ENCODE data around the gene GGPS1.
A peak's percentile ranks its signal among the peaks of the same experiment; 100 is the strongest.

The GGPS1 gene

DNA sequence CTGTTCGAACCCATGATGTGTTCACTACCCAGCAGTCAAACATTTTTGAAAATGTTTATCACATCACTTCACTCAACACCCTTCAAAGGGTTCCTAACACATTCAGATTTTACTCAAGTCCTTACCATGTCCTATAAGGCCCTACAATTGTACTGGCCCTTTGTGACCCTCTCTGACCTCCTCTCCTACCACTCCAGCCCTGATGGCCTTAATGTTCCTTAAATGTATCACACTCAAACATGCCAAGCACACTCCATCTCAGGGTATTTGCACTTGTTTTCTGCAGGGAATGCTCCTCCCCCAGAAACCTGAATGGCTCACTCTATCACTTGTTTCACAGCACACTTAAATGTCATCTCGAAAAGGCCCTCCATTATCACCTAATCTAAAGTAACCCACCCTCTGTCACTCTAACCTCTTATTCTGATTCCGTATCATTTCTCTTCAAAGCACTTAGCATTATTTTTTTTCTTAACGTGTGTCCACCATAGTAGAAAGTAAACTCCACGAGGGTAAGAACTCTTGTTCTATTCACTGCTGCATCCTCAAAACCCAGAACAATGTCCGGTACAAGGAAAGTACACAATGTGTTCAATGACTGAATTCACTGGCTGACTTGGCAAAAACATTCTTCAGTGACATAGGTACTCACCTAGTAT, 7.7 kb upstream of the GGPS1 start:
- Histone ChIP-seq H3K4me1 (ENCODE audit: control insufficient read depth, insufficient read depth, low read length, poor library complexity, severe bottlenecking) (peaks cover 43% of the 10 kb centered on the region), H3K27ac (ENCODE audit: insufficient read depth, low read length, poor library complexity, severe bottlenecking) (no peak overlapping the region), H3K4me3 (ENCODE audit: insufficient read depth, low read depth, low read length, poor library complexity, severe bottlenecking) (no peak overlapping the region), H3K27me3 (replicated peaks; ENCODE audit: control insufficient read depth, insufficient read depth, low read length, poor library complexity, severe bottlenecking) (no peaks in the 10 kb centered on the region), H3K36me3 (ENCODE audit: control insufficient read depth, insufficient read depth, low read length) (peaks cover 12% of the 10 kb centered on the region), H3K9me3 (ENCODE audit: control insufficient read depth, low read length) (no peaks in the 10 kb centered on the region)
- DNase-seq, result no peak

DNA sequence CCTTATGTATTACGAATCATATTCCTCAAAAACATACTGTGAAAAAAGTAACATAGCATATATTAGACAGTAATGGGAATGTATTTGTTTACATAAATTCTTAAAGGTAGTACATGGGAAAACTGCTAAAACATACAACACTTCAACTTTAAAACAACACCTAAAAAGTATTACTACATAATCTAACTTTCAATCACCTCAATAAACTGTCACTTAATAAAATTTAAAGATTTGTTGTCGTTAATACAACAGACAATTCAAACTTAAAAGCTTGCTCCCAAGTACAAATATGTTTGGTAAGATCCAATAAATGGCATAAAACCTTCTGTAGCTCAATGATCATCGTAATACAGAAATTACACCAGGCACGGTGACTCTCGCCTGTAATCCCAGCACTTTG, 4.1 kb upstream of the GGPS1 start:
- Histone ChIP-seq H3K27ac (ENCODE audit: insufficient read depth, low read length, poor library complexity, severe bottlenecking) (no peak overlapping the region), H3K4me3 (ENCODE audit: insufficient read depth, low read depth, low read length, poor library complexity, severe bottlenecking) (peak overlapping the region; percentile 93), H3K9me3 (ENCODE audit: control insufficient read depth, low read length) (no peaks in the 10 kb centered on the region), H3K36me3 (ENCODE audit: control insufficient read depth, insufficient read depth, low read length) (peaks cover 15% of the 10 kb centered on the region), H3K27me3 (replicated peaks; ENCODE audit: control insufficient read depth, insufficient read depth, low read length, poor library complexity, severe bottlenecking) (no peaks in the 10 kb centered on the region), H3K4me1 (ENCODE audit: control insufficient read depth, insufficient read depth, low read length, poor library complexity, severe bottlenecking) (peaks cover 41% of the 10 kb centered on the region)
- no peak for DNase-seq

DNA sequence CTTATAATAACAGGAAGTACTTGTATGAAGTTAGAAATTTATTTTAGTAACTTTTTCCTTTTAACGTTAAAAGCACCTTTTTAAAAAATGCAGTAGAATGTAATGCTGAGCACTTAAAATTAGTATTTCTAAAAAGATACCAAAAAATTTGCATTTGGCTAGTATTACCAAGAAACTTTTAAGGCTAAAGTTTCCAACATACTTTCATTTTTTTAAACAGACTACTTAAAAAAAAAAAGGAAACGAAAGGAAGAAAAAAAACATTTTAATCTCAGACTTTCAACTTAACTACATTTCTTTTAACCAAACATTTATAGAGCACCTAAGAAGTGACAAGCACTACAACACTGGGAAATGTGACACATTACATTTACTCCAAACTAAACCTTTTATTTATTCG, 3.2 kb upstream of the GGPS1 start:
- no peak for DNase-seq
- peak overlapping the region; percentile 93 for H3K4me3 ChIP-seq (ENCODE audit: insufficient read depth, low read depth, low read length, poor library complexity, severe bottlenecking)
- no peaks in the 10 kb centered on the region for H3K9me3 ChIP-seq (ENCODE audit: control insufficient read depth, low read length)
- H3K4me1 ChIP-seq (ENCODE audit: control insufficient read depth, insufficient read depth, low read length, poor library complexity, severe bottlenecking), result peaks cover 38% of the 10 kb centered on the region
- no peaks in the 10 kb centered on the region for H3K27me3 ChIP-seq (replicated peaks; ENCODE audit: control insufficient read depth, insufficient read depth, low read length, poor library complexity, severe bottlenecking)
- peaks cover 13% of the 10 kb centered on the region for H3K36me3 ChIP-seq (ENCODE audit: control insufficient read depth, insufficient read depth, low read length)
- H3K27ac ChIP-seq (ENCODE audit: insufficient read depth, low read length, poor library complexity, severe bottlenecking), result peak overlapping the region; percentile 98

DNA sequence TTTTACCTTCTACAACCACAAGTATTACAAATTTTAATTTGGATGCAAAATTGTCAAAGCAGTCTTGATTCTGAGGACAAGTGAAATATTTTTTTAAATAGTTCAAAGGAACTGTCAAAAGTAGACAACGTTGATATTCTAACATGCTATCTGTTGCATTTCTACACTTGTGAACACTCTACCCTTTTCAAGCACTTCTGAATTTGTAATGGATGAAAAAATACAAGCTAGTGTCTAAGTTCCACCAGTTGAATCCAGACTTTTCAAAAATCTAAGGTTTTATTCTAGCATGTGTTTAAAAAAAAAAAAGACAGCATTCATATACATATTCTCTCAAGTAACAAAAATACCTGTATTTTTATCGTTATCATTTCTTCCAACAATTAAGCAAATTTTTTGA, 2.5 kb upstream of the GGPS1 start:
- Histone ChIP-seq H3K27ac (ENCODE audit: insufficient read depth, low read length, poor library complexity, severe bottlenecking) (peak overlapping the region; percentile 98), H3K27me3 (replicated peaks; ENCODE audit: control insufficient read depth, insufficient read depth, low read length, poor library complexity, severe bottlenecking) (no peaks in the 10 kb centered on the region), H3K9me3 (ENCODE audit: control insufficient read depth, low read length) (no peaks in the 10 kb centered on the region), H3K4me3 (ENCODE audit: insufficient read depth, low read depth, low read length, poor library complexity, severe bottlenecking) (peak overlapping the region; percentile 93), H3K36me3 (ENCODE audit: control insufficient read depth, insufficient read depth, low read length) (peaks cover 8% of the 10 kb centered on the region), H3K4me1 (ENCODE audit: control insufficient read depth, insufficient read depth, low read length, poor library complexity, severe bottlenecking) (peaks cover 35% of the 10 kb centered on the region)
- DNase-seq, result no peak

DNA sequence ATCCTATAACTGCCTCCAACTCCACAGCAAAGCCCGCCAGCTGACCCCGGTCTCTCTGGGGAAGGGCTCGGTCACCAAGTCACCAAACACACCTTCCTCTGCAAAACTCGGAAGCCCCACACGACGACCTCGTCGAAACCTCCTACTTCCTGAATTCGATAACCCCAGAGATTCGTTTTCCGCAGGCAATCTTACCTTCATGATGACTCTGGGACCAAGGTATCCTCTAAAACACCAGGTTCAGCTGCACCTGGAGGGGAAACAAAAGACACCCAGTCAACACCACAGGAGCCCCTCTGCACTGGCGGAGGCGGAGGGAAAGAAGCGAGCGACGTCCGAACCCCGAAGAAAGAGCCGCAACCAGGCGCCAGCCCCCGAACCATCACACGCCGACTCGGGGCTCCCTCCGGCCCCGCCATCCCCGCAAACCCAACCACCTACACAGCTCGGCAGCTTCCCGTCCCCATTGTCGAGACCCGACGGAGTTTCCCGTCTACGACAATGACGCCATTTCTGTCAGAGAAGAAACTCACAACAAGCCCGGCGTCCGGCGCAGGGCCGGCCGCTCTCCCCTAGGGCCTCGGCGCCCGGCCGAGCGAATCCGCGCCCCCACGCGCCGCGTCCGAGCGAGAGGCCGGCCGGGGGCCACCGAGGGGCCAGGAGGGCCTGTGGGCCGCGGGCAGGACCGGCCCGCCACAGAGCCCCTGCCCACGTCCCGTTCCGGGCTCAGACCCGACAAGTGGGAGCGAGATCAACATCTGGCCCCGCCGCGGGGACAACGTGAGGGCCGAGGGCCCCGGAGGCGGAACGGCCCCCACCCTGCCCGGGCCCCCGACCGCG, 1.4 kb upstream of the GGPS1 start:
- Histone ChIP-seq H3K4me3 (ENCODE audit: insufficient read depth, low read depth, low read length, poor library complexity, severe bottlenecking) (peak overlapping the region; percentile 93), H3K4me1 (ENCODE audit: control insufficient read depth, insufficient read depth, low read length, poor library complexity, severe bottlenecking) (peaks cover 36% of the 10 kb centered on the region), H3K27ac (ENCODE audit: insufficient read depth, low read length, poor library complexity, severe bottlenecking) (peak overlapping the region; percentile 98), H3K27me3 (replicated peaks; ENCODE audit: control insufficient read depth, insufficient read depth, low read length, poor library complexity, severe bottlenecking) (no peaks in the 10 kb centered on the region), H3K9me3 (ENCODE audit: control insufficient read depth, low read length) (no peaks in the 10 kb centered on the region), H3K36me3 (ENCODE audit: control insufficient read depth, insufficient read depth, low read length) (peaks cover 8% of the 10 kb centered on the region)
- peak; percentile 59 to 65 (median 61) for DNase-seq

DNA sequence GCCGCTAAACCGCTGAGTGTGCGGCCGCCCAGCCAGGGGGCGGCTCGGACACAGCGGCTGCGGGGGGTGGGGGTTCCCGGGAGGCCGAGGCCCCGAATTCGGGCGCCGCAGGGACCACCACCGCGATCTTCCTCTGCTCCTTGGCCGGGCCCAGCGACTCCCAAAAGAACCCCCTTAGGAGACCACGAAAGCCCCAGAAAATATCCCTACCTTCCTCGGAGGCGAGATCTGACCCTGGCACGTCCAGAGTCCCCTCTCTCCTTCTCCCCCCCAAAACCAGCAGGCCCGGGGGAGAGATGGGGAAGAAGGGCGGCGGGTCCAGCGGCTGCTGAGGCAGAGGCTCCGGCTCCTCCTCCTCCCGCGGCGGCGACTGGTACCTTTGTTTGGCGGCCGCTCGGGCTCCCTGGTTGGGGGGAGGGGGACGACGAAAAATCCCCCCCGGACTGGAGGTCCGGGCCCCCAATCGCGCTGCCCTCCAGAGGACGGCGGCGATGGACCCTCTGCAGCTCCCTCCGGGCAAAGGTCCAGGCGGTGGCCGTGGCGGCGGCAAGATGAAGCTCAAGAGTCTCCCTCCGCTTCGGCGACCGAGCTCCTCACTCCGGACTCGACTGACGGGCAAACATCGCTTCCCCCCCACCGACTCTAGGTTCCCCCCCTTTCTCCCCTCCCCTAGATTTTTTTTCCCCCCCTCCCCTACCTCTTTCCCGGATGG, 655 bp upstream of the GGPS1 start, which contains the start of gene ARID4B:
Gene ARID4B (minus strand): TSS at position 621 of the 712 bp plus-strand sequence. CDS start 1,260 bp downstream, outside the sequence.
- DNase-seq, result no peak
- H3K9me3 ChIP-seq (ENCODE audit: control insufficient read depth, low read length), result no peaks in the 10 kb centered on the region
- peak within 1 kb of the TSS; percentile 98 for H3K27ac ChIP-seq (ENCODE audit: insufficient read depth, low read length, poor library complexity, severe bottlenecking)
- peak within 1 kb of the TSS; percentile 93 for H3K4me3 ChIP-seq (ENCODE audit: insufficient read depth, low read depth, low read length, poor library complexity, severe bottlenecking)
- no peaks in the 10 kb centered on the region for H3K27me3 ChIP-seq (replicated peaks; ENCODE audit: control insufficient read depth, insufficient read depth, low read length, poor library complexity, severe bottlenecking)
- peaks cover 37% of the 10 kb centered on the region for H3K4me1 ChIP-seq (ENCODE audit: control insufficient read depth, insufficient read depth, low read length, poor library complexity, severe bottlenecking)
- peaks cover 8% of the 10 kb centered on the region for H3K36me3 ChIP-seq (ENCODE audit: control insufficient read depth, insufficient read depth, low read length)

DNA sequence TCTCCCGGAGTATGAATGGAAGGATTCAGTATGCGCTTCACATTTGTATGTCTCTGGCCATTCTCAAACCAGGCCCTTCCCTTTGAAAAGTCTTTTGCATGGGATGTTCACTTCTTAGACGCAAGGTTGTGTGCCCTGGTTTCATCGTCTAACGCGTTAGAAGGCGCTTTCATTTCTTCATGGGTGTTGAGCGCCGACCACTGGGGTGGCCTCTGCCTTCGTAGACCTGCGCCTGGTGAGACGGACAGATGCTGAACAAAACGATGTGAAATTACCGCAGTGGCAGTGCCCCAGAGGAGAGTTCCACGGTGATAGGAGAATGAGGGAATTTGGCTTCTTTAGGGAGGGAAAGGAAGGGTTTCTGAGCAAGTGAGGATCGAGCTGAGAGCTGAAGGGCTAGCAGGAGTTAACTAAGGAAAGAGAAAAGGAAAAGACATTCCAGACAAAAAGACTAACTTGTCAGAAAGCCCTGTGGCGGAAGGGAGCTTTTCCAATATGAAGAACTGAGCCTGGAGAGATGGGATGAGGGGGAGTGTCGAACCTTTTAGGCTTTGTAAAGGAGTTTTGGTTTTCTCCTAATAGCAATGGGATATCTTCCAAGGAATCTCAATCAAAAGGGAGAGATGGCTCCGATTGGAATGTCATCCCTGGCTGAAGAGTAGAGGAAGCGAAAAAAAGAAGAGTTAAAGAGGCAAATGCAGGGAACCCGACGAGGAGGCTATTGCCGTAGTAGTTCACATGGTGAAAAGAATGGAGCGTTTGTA, 951 bp downstream of the GGPS1 start:
- no peaks in the 10 kb centered on the region for H3K27me3 ChIP-seq (replicated peaks; ENCODE audit: control insufficient read depth, insufficient read depth, low read length, poor library complexity, severe bottlenecking)
- DNase-seq, result peak; percentile 19 to 42 (median 38)
- H3K36me3 ChIP-seq (ENCODE audit: control insufficient read depth, insufficient read depth, low read length), result peaks cover 8% of the 10 kb centered on the region
- H3K27ac ChIP-seq (ENCODE audit: insufficient read depth, low read length, poor library complexity, severe bottlenecking), result peak overlapping the region; percentile 98
- peak overlapping the region; percentile 74 for H3K4me3 ChIP-seq (ENCODE audit: insufficient read depth, low read depth, low read length, poor library complexity, severe bottlenecking)
- H3K4me1 ChIP-seq (ENCODE audit: control insufficient read depth, insufficient read depth, low read length, poor library complexity, severe bottlenecking), result peaks cover 28% of the 10 kb centered on the region
- H3K9me3 ChIP-seq (ENCODE audit: control insufficient read depth, low read length), result no peaks in the 10 kb centered on the region

DNA sequence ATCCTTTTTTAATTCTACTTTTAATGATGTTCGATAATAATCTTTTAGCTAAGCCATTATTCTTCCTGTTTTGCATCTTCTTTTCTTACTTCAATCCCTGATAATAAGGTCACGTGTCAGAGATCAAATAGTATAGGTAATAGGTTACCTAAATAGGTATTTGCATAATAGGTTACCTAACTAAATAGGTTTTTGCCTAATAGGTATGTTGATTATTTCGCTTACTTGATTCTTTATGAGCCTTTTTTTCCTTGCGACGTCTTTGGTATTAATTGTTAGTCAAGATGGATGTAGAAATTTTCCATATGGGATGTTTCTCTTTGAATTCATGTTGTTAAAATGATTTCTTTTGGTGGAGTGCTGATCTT, 2.5 kb downstream of the GGPS1 start:
- H3K27me3 ChIP-seq (replicated peaks; ENCODE audit: control insufficient read depth, insufficient read depth, low read length, poor library complexity, severe bottlenecking), result no peaks in the 10 kb centered on the region
- no peak for DNase-seq
- peak overlapping the region; percentile 98 for H3K27ac ChIP-seq (ENCODE audit: insufficient read depth, low read length, poor library complexity, severe bottlenecking)
- H3K9me3 ChIP-seq (ENCODE audit: control insufficient read depth, low read length), result no peaks in the 10 kb centered on the region
- H3K4me3 ChIP-seq (ENCODE audit: insufficient read depth, low read depth, low read length, poor library complexity, severe bottlenecking), result peak overlapping the region; percentile 33
- peaks cover 15% of the 10 kb centered on the region for H3K36me3 ChIP-seq (ENCODE audit: control insufficient read depth, insufficient read depth, low read length)
- peaks cover 17% of the 10 kb centered on the region for H3K4me1 ChIP-seq (ENCODE audit: control insufficient read depth, insufficient read depth, low read length, poor library complexity, severe bottlenecking)

DNA sequence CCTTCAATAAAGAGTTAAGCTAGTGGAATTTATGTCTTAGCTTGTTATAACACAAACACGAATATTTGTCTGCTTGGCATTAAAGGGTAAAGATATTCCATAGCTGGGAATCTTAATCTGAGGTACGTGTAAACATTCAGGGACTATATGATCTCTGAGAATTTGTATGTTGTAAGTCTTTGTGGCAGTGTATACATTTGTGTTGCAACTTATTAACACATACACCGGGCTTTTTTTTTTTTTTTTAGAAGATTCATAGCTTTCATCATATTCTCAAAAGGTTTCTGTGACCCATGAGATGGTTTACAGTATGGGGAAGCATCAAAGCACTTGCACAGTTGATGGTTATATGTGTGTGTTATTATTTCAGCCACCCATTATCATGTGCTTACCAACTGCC, 3.0 kb downstream of the GGPS1 start:
- Histone ChIP-seq H3K27ac (ENCODE audit: insufficient read depth, low read length, poor library complexity, severe bottlenecking) (peak overlapping the region; percentile 98), H3K27me3 (replicated peaks; ENCODE audit: control insufficient read depth, insufficient read depth, low read length, poor library complexity, severe bottlenecking) (no peaks in the 10 kb centered on the region), H3K36me3 (ENCODE audit: control insufficient read depth, insufficient read depth, low read length) (peaks cover 16% of the 10 kb centered on the region), H3K4me1 (ENCODE audit: control insufficient read depth, insufficient read depth, low read length, poor library complexity, severe bottlenecking) (peaks cover 14% of the 10 kb centered on the region), H3K4me3 (ENCODE audit: insufficient read depth, low read depth, low read length, poor library complexity, severe bottlenecking) (no peak overlapping the region), H3K9me3 (ENCODE audit: control insufficient read depth, low read length) (no peaks in the 10 kb centered on the region)
- DNase-seq, result no peak

Measured in effector memory CD4-positive, alpha-beta T cell (primary cell).